ENCODE data around the gene RHOJ. TPM values are rescaled to one million over a fixed set of nuclear protein-coding genes. Genes with fewer than 3 reads are reported as not detected.
"Not testable (repeated sequence)": the region's sequence is repeated elsewhere in the genome, so short reads cannot be mapped to it uniquely, and the experiment has no call there.

The RHOJ gene
- total RNA-seq, 1 experiment from 2014 or later, result not detected

- ChIA-PET POLR2A (no interaction called here), CTCF (interaction anchor here (0.6 to 0.9 kb wide), 3 partner anchors 95 to 480 kb away, joined by 3 read pairs; no protein-coding TSS in a partner anchor)
- no peak overlapping the region for H3K4me3 Mint-ChIP-seq (ENCODE audit: unreplicated experiment)
- intact Hi-C loops (cut with micrococcal nuclease; ENCODE audit: unreplicated experiment), result loop anchor here (5.0 kb wide), 1 partner anchor 240 kb away; no protein-coding TSS in a partner anchor
- H3K9me3 ChIP-seq, result no peaks in the 10 kb centered on the region
- BruUV-seq (replicated peaks), result no TSS peak
- no peak for TF ChIP-seq CTCF (IDR thresholded peaks at IDR 0.05; ENCODE audit: insufficient read depth in 1 of 2, low read depth in 1 of 2, low read length in 1 of 2, severe bottlenecking in 1 of 2, unreplicated experiment in 1 of 2)
- no peaks in the 10 kb centered on the region for H3K9me3 Mint-ChIP-seq (ENCODE audit: unreplicated experiment)
- no peaks in the 10 kb centered on the region for H3K27me3 Mint-ChIP-seq (ENCODE audit: insufficient read depth, unreplicated experiment)
- H3K4me3 ChIP-seq (ENCODE audit: low read depth, low read length), result no peak overlapping the region
- H3K4me1 Mint-ChIP-seq (ENCODE audit: low read depth, unreplicated experiment), result no peaks in the 10 kb centered on the region
- no peak overlapping the region for H3K27ac Mint-ChIP-seq (ENCODE audit: unreplicated experiment)
- no peaks in the 10 kb centered on the region for H3K27me3 ChIP-seq (replicated peaks; ENCODE audit: control insufficient read depth, insufficient read depth, low read length)
- DNase-seq, result no peak
- H3K36me3 ChIP-seq (ENCODE audit: control insufficient read depth, insufficient read depth, low read length), result no peaks in the 10 kb centered on the region
- H3K4me1 ChIP-seq, result no peaks in the 10 kb centered on the region
- H3K36me3 Mint-ChIP-seq (ENCODE audit: insufficient read depth, unreplicated experiment), result no peaks in the 10 kb centered on the region
Observed at GRCh38 chr14:63277591-63278183, 73.4 kb downstream of the RHOJ start.

- H3K4me1 ChIP-seq; H3K9me3 ChIP-seq; H3K27ac Mint-ChIP-seq (ENCODE audit: unreplicated experiment); BruUV-seq (replicated peaks); H3K4me1 Mint-ChIP-seq (ENCODE audit: low read depth, unreplicated experiment); CTCF ChIA-PET; H3K9me3 Mint-ChIP-seq (ENCODE audit: unreplicated experiment); H3K27me3 ChIP-seq (replicated peaks; ENCODE audit: control insufficient read depth, insufficient read depth, low read length); POLR2A ChIA-PET; H3K36me3 ChIP-seq (ENCODE audit: control insufficient read depth, insufficient read depth, low read length); H3K36me3 Mint-ChIP-seq (ENCODE audit: insufficient read depth, unreplicated experiment); H3K4me3 ChIP-seq (ENCODE audit: low read depth, low read length); H3K4me3 Mint-ChIP-seq (ENCODE audit: unreplicated experiment); DNase-seq; H3K27me3 Mint-ChIP-seq (ENCODE audit: insufficient read depth, unreplicated experiment): not testable (repeated sequence)
- intact Hi-C loops (cut with micrococcal nuclease; ENCODE audit: unreplicated experiment), result loop anchor here (5.0 kb wide), 1 partner anchor 243 kb away; no protein-coding TSS in a partner anchor
Observed at GRCh38 chr14:63279933-63280332, 75.7 kb downstream of the RHOJ start.

DNA sequence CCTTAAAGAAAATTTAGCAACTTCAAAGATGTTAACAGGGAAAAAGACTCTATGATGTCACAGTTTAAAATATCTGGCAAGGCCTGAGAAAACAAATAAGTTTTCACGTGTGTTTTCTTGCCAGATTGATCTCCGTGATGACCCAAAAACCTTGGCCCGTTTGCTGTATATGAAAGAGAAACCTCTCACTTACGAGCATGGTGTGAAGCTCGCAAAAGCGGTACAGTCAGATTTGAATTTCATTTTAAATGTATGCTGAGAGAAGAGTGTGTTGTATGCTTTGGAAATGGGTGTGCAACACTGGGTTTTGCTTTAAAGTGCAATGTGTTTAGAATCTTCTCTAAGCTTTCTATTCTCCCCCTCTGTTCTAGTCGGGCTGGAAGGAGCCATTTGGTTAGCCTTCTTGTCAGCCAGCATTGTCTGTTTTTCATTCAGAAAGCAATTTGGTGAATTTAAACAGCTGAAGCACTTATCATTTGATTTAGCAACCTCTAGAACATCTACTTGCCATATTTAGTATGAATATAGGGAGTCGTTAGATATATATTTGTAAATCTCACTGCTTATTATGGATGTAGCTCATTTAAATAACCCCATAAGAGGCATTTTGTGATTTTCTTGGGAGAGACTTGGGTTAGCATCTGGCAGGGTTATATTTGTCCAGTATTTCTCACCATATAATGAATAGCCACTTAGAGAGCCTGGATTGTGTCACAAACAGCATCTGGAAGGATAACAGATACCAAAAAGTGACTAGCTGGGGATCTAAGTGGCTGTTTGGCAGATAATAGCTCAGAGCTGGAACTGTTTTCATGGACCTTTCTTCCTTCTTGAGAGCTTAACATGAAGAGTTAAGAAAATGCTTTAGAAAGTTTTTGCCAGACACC is 79.0 kb downstream of the RHOJ start:
- Mint-ChIP-seq H3K27me3 (ENCODE audit: insufficient read depth, unreplicated experiment) (no peaks in the 10 kb centered on the region), H3K4me1 (ENCODE audit: low read depth, unreplicated experiment) (no peaks in the 10 kb centered on the region), H3K36me3 (ENCODE audit: insufficient read depth, unreplicated experiment) (no peaks in the 10 kb centered on the region), H3K27ac (ENCODE audit: unreplicated experiment) (no peak overlapping the region), H3K4me3 (ENCODE audit: unreplicated experiment) (no peak overlapping the region), H3K9me3 (ENCODE audit: unreplicated experiment) (no peaks in the 10 kb centered on the region)
- ChIA-PET POLR2A (no interaction called here), CTCF (no interaction called here)
- no peaks in the 10 kb centered on the region for H3K36me3 ChIP-seq (ENCODE audit: control insufficient read depth, insufficient read depth, low read length)
- H3K4me3 ChIP-seq (ENCODE audit: low read depth, low read length), result no peak overlapping the region
- no peaks in the 10 kb centered on the region for H3K9me3 ChIP-seq
- BruUV-seq (replicated peaks), result no TSS peak
- no peaks in the 10 kb centered on the region; the same call in 1 of the 2 replicates for H3K27me3 ChIP-seq (replicated peaks; ENCODE audit: control insufficient read depth, insufficient read depth, low read length)
- TF ChIP-seq CTCF (IDR thresholded peaks at IDR 0.05; ENCODE audit: insufficient read depth in 1 of 2, low read depth in 1 of 2, low read length in 1 of 2, severe bottlenecking in 1 of 2, unreplicated experiment in 1 of 2), result no peak
- no peak for DNase-seq
- intact Hi-C loops (cut with micrococcal nuclease; ENCODE audit: unreplicated experiment), result no loop called here
- no peaks in the 10 kb centered on the region for H3K4me1 ChIP-seq

Measured in Caco-2 (cell line).